Panc1 (cell line): ENCODE results near the gene NR6A1. TPM values are rescaled to one million over a fixed set of nuclear protein-coding genes. Genes with fewer than 3 reads are reported as not detected.
A peak's percentile ranks its signal among the peaks of the same experiment; 100 is the strongest.

ENCODE experiments used
- ATAC-seq: fragments of 200-7000 bp; cut with Tn5 transposase; 2 replicates; pipeline ENCODE4 v1.9.1; 2020; ENCODE audit warnings: mild to moderate bottlenecking, moderate library complexity
- BruUV-seq: library from RNA; stranded (reverse); fragments of 400-500 nt; replicated peaks from 2 replicates; lab custom pipeline; 2021; lab: Mats Ljungman, UMichigan
- CTCF ChIA-PET: fragments of 300-600 bp; sonication (Branson Sonifier 250); formaldehyde crosslinking; loops from one replicate; lab custom pipeline; 2022; ENCODE audit warnings: antibody characterized with exemption; lab: Charles Lee
- POLR2A ChIA-PET: fragments of 300-600 bp; sonication (Branson Sonifier 250); formaldehyde crosslinking; loops from one replicate; lab custom pipeline; 2022; ENCODE audit warnings: antibody characterized with exemption; lab: Charles Lee
- DNase-seq: peaks from one replicate; pipeline ENCODE4 v3.0.0-alpha.2; 2010; ENCODE audit warnings: low read depth, low spot score
- H3K27ac ChIP-seq: 2 replicates; pipeline ENCODE4 v1.5.1; 2011; ENCODE audit warnings: mild to moderate bottlenecking, low read length, inconsistent platforms
- H3K27me3 ChIP-seq: fragments of 200-500 bp; sonication (Bioruptor generic); 2 replicates; pipeline ENCODE4 v1.6.0; 2014; ENCODE audit warnings: low read length, inconsistent platforms; ENCODE audit not compliant: control insufficient read depth, insufficient read depth
- H3K36me3 ChIP-seq: fragments of 200-500 bp; sonication (Bioruptor generic); 2 replicates; pipeline ENCODE4 v1.5.1; 2014; ENCODE audit warnings: inconsistent platforms, mild to moderate bottlenecking, low read length, moderate library complexity; ENCODE audit not compliant: control insufficient read depth, insufficient read depth
- H3K4me1 ChIP-seq: 2 replicates; pipeline ENCODE4 v1.5.1; 2011; ENCODE audit warnings: inconsistent platforms, mild to moderate bottlenecking, low read length, moderate library complexity; ENCODE audit not compliant: control insufficient read depth, insufficient read depth
- H3K4me3 ChIP-seq, 2 experiments: 2 replicates each; pipeline ENCODE4 v1.5.1; 2011 to 2012; ENCODE audit warnings: low read depth in 2 of 2, low read length in 2 of 2, mild to moderate bottlenecking in 2 of 2, inconsistent platforms in 1 of 2, moderate library complexity in 1 of 2
- H3K9me3 ChIP-seq: fragments of 200-500 bp; sonication (Bioruptor generic); 2 replicates; pipeline ENCODE4 v1.5.1; 2014; ENCODE audit warnings: low read depth, mild to moderate bottlenecking, inconsistent platforms, low read length, moderate library complexity; ENCODE audit not compliant: control insufficient read depth, insufficient read depth
- POLR2AphosphoS5 ChIP-seq: IDR thresholded peaks from 2 replicates; pipeline ENCODE4 v1.6.1; 2012; ENCODE audit warnings: mild to moderate bottlenecking, low read depth, low read length, moderate library complexity
- SIN3A ChIP-seq: IDR thresholded peaks from 2 replicates; pipeline ENCODE4 v1.6.1; 2012; ENCODE audit warnings: low read depth, mild to moderate bottlenecking, low read length, moderate library complexity, borderline replicate concordance; ENCODE audit not compliant: insufficient read depth
- TCF7L2 ChIP-seq: IDR thresholded peaks from 2 replicates; pipeline ENCODE4 v1.6.1; 2011; ENCODE audit warnings: mild to moderate bottlenecking, low read depth, low read length, inconsistent platforms
- in situ Hi-C: cut with HindIII; loops from 2 replicates; pipeline ENCODE4 v1.10.0; 2016; ENCODE audit warnings: low sequenced_read_pairs, low pct_unique_long_range_greater_than_20kb
- intact Hi-C: fragments of 100-400 bp; cut with micrococcal nuclease; formaldehyde crosslinking; loops from one replicate; pipeline ENCODE4 v1.10.0; 2022; ENCODE audit not compliant: unreplicated experiment
- total RNA-seq: library from RNA; stranded (reverse); gene quantifications from one replicate; pipeline ENCODE4 v1.2.1, GENCODE V29; 2021; ENCODE audit not compliant: unreplicated experiment
- TF ChIP-seq, protein P1 (sequence below): fragments of 450-650 bp; IDR thresholded peaks from 2 replicates; pipeline ENCODE4 v1.5.1; 2017; ENCODE audit warnings: mild to moderate bottlenecking
- TF ChIP-seq, protein P2 (sequence below), 2 experiments: IDR thresholded peaks; 2 replicates each; pipeline ENCODE4 v1.6.1; 2011 to 2012; ENCODE audit warnings: low read depth in 2 of 2, control low read depth in 1 of 2, low read length in 1 of 2, mild to moderate bottlenecking in 1 of 2, moderate library complexity in 1 of 2; ENCODE audit not compliant: insufficient read depth in 1 of 2

Gene NR6A1
- total RNA-seq, 1 experiment from 2014 or later, result 7.6 TPM

DNA sequence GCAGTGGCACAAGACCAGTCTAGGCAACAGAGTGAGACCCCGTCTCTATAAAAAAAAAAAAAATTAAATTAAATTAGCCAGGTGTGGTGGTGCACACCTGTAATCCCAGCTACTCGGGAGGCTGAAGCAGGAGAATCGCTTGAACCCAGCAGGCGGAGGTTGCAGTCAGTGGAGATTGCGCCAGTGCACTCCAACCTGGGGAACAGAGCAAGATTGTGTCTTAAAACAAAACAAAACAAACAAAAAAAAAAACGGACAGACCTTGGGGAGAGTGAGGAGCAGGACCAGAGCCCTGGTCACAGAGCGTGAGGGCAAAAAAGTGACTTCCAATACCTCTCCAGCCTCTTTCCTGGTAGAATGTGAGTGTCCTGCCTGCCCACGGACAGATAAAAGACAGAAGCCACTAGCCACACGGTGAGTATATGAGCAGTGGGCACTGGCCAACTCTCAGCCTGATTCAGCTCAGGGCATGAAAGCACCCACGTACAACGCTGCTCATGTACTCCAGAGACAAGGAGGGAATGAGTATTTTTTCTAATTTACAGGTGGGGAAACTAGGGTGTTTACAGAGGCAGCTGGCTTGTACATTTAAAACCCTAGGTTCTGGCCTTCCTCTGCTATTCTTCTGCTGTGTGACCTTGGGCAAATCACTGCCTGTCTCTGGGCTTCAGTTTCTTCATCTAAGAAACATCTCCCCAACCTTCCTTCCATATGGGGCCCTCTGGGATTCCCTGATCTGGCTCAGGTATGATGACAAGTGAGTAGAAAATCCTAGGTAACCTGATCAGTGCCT is 7.7 kb upstream of the NR6A1 start:
- H3K4me3 ChIP-seq, result peak overlapping the region in 1 of 2 experiments; percentile 15; a peak in 2 of 4 replicates
- peak overlapping the region; percentile 77 for H3K27ac ChIP-seq
- no peaks in the 10 kb centered on the region for H3K36me3 ChIP-seq
- no peaks in the 10 kb centered on the region for H3K27me3 ChIP-seq
- CTCF ChIA-PET, result interaction anchor here (0.5 to 2.6 kb wide), 5 partner anchors 59 to 74 kb away, joined by 3 to 14 read pairs (median 7); partner anchors contain the start of gene WDR38
- no peaks in the 10 kb centered on the region for H3K9me3 ChIP-seq
- no peak for DNase-seq
- ATAC-seq, result peak; percentile 11; the same call in 1 of the 2 replicates
- in situ Hi-C loops, result no loop called here
- no TSS peak for BruUV-seq
- intact Hi-C loops, result no loop called here
- TF ChIP-seq, protein P1, sequence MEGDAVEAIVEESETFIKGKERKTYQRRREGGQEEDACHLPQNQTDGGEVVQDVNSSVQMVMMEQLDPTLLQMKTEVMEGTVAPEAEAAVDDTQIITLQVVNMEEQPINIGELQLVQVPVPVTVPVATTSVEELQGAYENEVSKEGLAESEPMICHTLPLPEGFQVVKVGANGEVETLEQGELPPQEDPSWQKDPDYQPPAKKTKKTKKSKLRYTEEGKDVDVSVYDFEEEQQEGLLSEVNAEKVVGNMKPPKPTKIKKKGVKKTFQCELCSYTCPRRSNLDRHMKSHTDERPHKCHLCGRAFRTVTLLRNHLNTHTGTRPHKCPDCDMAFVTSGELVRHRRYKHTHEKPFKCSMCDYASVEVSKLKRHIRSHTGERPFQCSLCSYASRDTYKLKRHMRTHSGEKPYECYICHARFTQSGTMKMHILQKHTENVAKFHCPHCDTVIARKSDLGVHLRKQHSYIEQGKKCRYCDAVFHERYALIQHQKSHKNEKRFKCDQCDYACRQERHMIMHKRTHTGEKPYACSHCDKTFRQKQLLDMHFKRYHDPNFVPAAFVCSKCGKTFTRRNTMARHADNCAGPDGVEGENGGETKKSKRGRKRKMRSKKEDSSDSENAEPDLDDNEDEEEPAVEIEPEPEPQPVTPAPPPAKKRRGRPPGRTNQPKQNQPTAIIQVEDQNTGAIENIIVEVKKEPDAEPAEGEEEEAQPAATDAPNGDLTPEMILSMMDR, result no peak
- TF ChIP-seq SIN3A (no peak), TCF7L2 (no peak), POLR2AphosphoS5 (no peak)
- TF ChIP-seq, protein P2, sequence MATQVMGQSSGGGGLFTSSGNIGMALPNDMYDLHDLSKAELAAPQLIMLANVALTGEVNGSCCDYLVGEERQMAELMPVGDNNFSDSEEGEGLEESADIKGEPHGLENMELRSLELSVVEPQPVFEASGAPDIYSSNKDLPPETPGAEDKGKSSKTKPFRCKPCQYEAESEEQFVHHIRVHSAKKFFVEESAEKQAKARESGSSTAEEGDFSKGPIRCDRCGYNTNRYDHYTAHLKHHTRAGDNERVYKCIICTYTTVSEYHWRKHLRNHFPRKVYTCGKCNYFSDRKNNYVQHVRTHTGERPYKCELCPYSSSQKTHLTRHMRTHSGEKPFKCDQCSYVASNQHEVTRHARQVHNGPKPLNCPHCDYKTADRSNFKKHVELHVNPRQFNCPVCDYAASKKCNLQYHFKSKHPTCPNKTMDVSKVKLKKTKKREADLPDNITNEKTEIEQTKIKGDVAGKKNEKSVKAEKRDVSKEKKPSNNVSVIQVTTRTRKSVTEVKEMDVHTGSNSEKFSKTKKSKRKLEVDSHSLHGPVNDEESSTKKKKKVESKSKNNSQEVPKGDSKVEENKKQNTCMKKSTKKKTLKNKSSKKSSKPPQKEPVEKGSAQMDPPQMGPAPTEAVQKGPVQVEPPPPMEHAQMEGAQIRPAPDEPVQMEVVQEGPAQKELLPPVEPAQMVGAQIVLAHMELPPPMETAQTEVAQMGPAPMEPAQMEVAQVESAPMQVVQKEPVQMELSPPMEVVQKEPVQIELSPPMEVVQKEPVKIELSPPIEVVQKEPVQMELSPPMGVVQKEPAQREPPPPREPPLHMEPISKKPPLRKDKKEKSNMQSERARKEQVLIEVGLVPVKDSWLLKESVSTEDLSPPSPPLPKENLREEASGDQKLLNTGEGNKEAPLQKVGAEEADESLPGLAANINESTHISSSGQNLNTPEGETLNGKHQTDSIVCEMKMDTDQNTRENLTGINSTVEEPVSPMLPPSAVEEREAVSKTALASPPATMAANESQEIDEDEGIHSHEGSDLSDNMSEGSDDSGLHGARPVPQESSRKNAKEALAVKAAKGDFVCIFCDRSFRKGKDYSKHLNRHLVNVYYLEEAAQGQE (IDR thresholded peaks at IDR 0.05; ENCODE audit: insufficient read depth in 1 of 2, low read depth in 2 of 2, low read length in 1 of 2), result no peak
- POLR2A ChIA-PET, result interaction anchor here (0.5 to 0.8 kb wide), 3 partner anchors 74 to 428 kb away, joined by 3 to 7 read pairs (median 4); partner anchors contain the start of gene ARPC5L
- H3K4me1 ChIP-seq, result peaks cover 38% of the 10 kb centered on the region

- Histone ChIP-seq H3K4me1 (peaks cover 30% of the 10 kb centered on the region), H3K27ac (peak within 1 kb of the TSS; percentile 68), H3K27me3 (no peaks in the 10 kb centered on the region), H3K36me3 (no peaks in the 10 kb centered on the region), H3K4me3 (peak within 1 kb of the TSS; percentile 60 to 63), H3K9me3 (no peaks in the 10 kb centered on the region)
- BruUV-seq, result no TSS peak
- DNase-seq (no peak), ATAC-seq (peak; percentile 57)
- POLR2A ChIA-PET, result interaction anchor here (0.6 to 0.8 kb wide), 2 partner anchors 63 to 85 kb away, joined by 3 to 5 read pairs; no protein-coding TSS in a partner anchor
- in situ Hi-C loops (no loop called here), intact Hi-C loops (no loop called here)
- CTCF ChIA-PET, result interaction anchor here (0.5 to 7.6 kb wide), 6 partner anchors 8 to 495 kb away, joined by 3 to 134 read pairs (median 6); partner anchors contain the start of gene WDR38
- TF ChIP-seq, protein P1, result peak; percentile 74; the same call in 1 of the 2 replicates
- no peak for TF ChIP-seq SIN3A
Measured at GRCh38 chr9:124776954-124777648, 6.0 kb upstream of the NR6A1 start, which contains the start of gene OLFML2A. Gene OLFML2A (plus strand): TSS chr9:124777133. CDS start chr9:124777271, 138 bp downstream.
